CD4-positive, alpha-beta T cell (primary cell): ENCODE data around the gene PINK1. TPM values are rescaled to one million over a fixed set of nuclear protein-coding genes. Genes with fewer than 3 reads are reported as not detected.

Experiments
- ATAC-seq: fragments of 200-7000 bp; cut with Tn5 transposase; one replicate; pipeline ENCODE4 v1.10.0; 2022; ENCODE audit warnings: mild to moderate bottlenecking; ENCODE audit not compliant: poor library complexity
- CTCF ChIA-PET: fragments of 350-600 bp; sonication (Branson Sonifier 250); formaldehyde crosslinking; loops from one replicate; lab custom pipeline; 2021; ENCODE audit warnings: antibody characterized with exemption, inconsistent platforms; lab: Charles Lee
- POLR2A ChIA-PET: fragments of 350-600 bp; sonication (Branson Sonifier 250); formaldehyde crosslinking; loops from one replicate; lab custom pipeline; 2021; ENCODE audit warnings: antibody characterized with exemption, inconsistent platforms; lab: Charles Lee
- DNase-seq, 14 experiments: peaks; one replicate each; pipeline ENCODE4 v3.0.0-alpha.2; 2013 to 2020; ENCODE audit warnings: mixed read lengths in 2 of 14
- H3K27ac ChIP-seq, 2 donors: one replicate each; pipeline versions ENCODE4 v1.5.1 to v1.7.0; 2013; ENCODE audit warnings: low read length in 2 of 2, low read depth in 1 of 2, mild to moderate bottlenecking in 1 of 2
- H3K27me3 ChIP-seq, 2 experiments: 1 replicate in 1 of 2; 2 replicates in 1 of 2; pipeline versions ENCODE4 v1.6.1 to v1.7.0; 2013; ENCODE audit warnings: low read length in 2 of 2, control low read depth in 1 of 2, mild to moderate bottlenecking in 1 of 2, moderate library complexity in 1 of 2; ENCODE audit not compliant: insufficient read depth in 2 of 2, control insufficient read depth in 1 of 2
- H3K36me3 ChIP-seq: one replicate; pipeline ENCODE4 v1.6.1; 2013; ENCODE audit warnings: low read length, control low read depth; ENCODE audit not compliant: insufficient read depth
- H3K4me1 ChIP-seq: one replicate; pipeline ENCODE4 v1.6.1; 2013; ENCODE audit warnings: low read length, control low read depth; ENCODE audit not compliant: insufficient read depth
- H3K4me3 ChIP-seq: one replicate; pipeline ENCODE4 v1.5.1; 2013; ENCODE audit warnings: mild to moderate bottlenecking, low read length, moderate library complexity
- H3K9me3 ChIP-seq, 2 experiments: 1 replicate in 1 of 2; 2 replicates in 1 of 2; pipeline versions ENCODE4 v1.6.1 to v1.7.0; 2013; ENCODE audit warnings: low read length in 2 of 2, mild to moderate bottlenecking in 2 of 2, control low read depth in 1 of 2, moderate library complexity in 1 of 2; ENCODE audit not compliant: control insufficient read depth in 1 of 2, insufficient read depth in 1 of 2
- H3K27ac Mint-ChIP-seq: one replicate; pipeline ENCODE4 v1.8.0; 2020; ENCODE audit warnings: mixed read lengths
- H3K27me3 Mint-ChIP-seq: one replicate; pipeline ENCODE4 v1.8.0; 2021; ENCODE audit warnings: mixed read lengths
- H3K36me3 Mint-ChIP-seq: one replicate; pipeline ENCODE4 v1.8.0; 2021; ENCODE audit warnings: low read depth, mixed read lengths
- H3K4me1 Mint-ChIP-seq: one replicate; pipeline ENCODE4 v1.8.0; 2021; ENCODE audit warnings: low read depth, mixed read lengths
- H3K4me3 Mint-ChIP-seq: one replicate; pipeline ENCODE4 v1.8.0; 2020; ENCODE audit warnings: mild to moderate bottlenecking, mixed read lengths
- H3K9me3 Mint-ChIP-seq: one replicate; pipeline ENCODE4 v1.8.0; 2020; ENCODE audit warnings: mixed read lengths
- intact Hi-C, 2 experiments: fragments of 100-400 bp; cut with DNase I in 1 of 2; cut with micrococcal nuclease in 1 of 2; formaldehyde crosslinking; loops; one replicate each; pipeline versions ENCODE4 v1.15.1 to v1.9.0; 2023 to 2025; cut with DNase I, micrococcal nuclease
- total RNA-seq, 174 experiments: library from RNA in 2 of 174; stranded (reverse) in 2 of 174; gene quantifications; one replicate each; pipeline ENCODE4 v1.2.3 and lab custom pipeline; 2021 to 2026
- TF ChIP-seq, protein P1 (sequence below): fragments of 200-600 bp; IDR thresholded peaks from one replicate; pipeline ENCODE4 v1.8.0; 2022; ENCODE audit warnings: antibody characterized with exemption, mild to moderate bottlenecking

Gene PINK1
- total RNA-seq, 2 experiments from 2014 or later: 6.6 to 7.5 TPM

GRCh38 chr1:20699558-20699957 lies 66.3 kb downstream of the PINK1 start:
- Histone ChIP-seq H3K36me3 (no peaks in the 10 kb centered on the region), H3K4me3 (no peak overlapping the region), H3K9me3 (no peaks in the 10 kb centered on the region), H3K27ac (no peak overlapping the region), H3K4me1 (peaks cover 13% of the 10 kb centered on the region), H3K27me3 (no peaks in the 10 kb centered on the region)
- intact Hi-C loops: loop anchor here (5.0 to 10.0 kb wide), 3 partner anchors 88 to 275 kb away; partner anchors contain the start of gene HP1BP3 (in 1 of the 2)
- no peak overlapping the region for H3K4me3 Mint-ChIP-seq
- ChIA-PET CTCF (no interaction called here), POLR2A (no interaction called here)
- no peaks in the 10 kb centered on the region for H3K27me3 Mint-ChIP-seq
- no peaks in the 10 kb centered on the region for H3K36me3 Mint-ChIP-seq
- ATAC-seq: no peak
- DNase-seq: no peak
- TF ChIP-seq, protein P1, sequence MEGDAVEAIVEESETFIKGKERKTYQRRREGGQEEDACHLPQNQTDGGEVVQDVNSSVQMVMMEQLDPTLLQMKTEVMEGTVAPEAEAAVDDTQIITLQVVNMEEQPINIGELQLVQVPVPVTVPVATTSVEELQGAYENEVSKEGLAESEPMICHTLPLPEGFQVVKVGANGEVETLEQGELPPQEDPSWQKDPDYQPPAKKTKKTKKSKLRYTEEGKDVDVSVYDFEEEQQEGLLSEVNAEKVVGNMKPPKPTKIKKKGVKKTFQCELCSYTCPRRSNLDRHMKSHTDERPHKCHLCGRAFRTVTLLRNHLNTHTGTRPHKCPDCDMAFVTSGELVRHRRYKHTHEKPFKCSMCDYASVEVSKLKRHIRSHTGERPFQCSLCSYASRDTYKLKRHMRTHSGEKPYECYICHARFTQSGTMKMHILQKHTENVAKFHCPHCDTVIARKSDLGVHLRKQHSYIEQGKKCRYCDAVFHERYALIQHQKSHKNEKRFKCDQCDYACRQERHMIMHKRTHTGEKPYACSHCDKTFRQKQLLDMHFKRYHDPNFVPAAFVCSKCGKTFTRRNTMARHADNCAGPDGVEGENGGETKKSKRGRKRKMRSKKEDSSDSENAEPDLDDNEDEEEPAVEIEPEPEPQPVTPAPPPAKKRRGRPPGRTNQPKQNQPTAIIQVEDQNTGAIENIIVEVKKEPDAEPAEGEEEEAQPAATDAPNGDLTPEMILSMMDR: no peak
- no peaks in the 10 kb centered on the region for H3K9me3 Mint-ChIP-seq
- H3K27ac Mint-ChIP-seq: no peak overlapping the region
- H3K4me1 Mint-ChIP-seq: peaks cover 5% of the 10 kb centered on the region

DNA sequence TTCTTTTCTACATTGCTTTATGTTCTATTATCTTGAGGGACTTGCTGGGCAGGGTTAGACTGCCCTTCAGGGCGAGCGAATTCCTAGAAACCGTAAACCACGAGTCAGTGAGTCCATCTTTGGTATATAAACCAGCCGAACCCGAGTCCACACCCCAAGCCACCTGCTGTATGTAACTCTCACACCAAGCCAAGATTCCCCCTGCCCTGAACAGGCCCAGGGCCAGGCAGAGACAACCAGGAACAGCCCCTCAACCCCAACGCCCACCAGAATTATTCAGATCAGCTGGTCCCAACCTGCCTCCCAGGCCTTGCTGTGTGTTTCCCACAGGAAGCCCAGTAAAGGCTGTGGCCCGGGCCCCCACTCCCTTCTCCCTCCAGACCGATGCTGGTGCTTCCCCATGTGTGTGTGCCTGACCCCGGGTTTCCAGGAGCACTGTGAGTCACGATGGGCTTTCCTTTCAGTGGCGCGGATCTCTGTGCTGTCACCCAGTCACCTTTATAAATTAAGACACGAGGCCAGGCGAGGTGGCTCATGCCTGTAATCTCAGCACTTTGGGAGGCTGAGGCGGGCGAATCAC lies 67.5 kb downstream of the PINK1 start:
- Histone ChIP-seq H3K4me3 (no peak overlapping the region), H3K9me3 (no peaks in the 10 kb centered on the region), H3K27ac (no peak overlapping the region), H3K36me3 (no peaks in the 10 kb centered on the region), H3K4me1 (peaks cover 13% of the 10 kb centered on the region), H3K27me3 (no peaks in the 10 kb centered on the region)
- H3K4me3 Mint-ChIP-seq: no peak overlapping the region
- no peaks in the 10 kb centered on the region for H3K9me3 Mint-ChIP-seq
- intact Hi-C loops: no loop called here
- ATAC-seq (no peak), DNase-seq (no peak)
- peaks cover 5% of the 10 kb centered on the region for H3K4me1 Mint-ChIP-seq
- POLR2A ChIA-PET: no interaction called here
- TF ChIP-seq, protein P1: no peak
- H3K27me3 Mint-ChIP-seq: no peaks in the 10 kb centered on the region
- CTCF ChIA-PET: no interaction called here
- H3K27ac Mint-ChIP-seq: no peak overlapping the region
- H3K36me3 Mint-ChIP-seq: no peaks in the 10 kb centered on the region

Other genes with a start within 250 kb of the PINK1 start
- 1 to 10 TPM; 2.3 TPM for gene CAMK2N1, start 147.2 kb upstream of the PINK1 start, total RNA-seq
- gene MUL1, start 125.3 kb upstream of the PINK1 start, total RNA-seq: 10 to 100 TPM; 17.2 to 17.6 TPM
- not detected for gene FAM43B, start 80.9 kb upstream of the PINK1 start, total RNA-seq
- under 1 TPM; 0.38 to 0.50 TPM for gene CDA, start 44.4 kb upstream of the PINK1 start, total RNA-seq
- 100 to 1,000 TPM in 1 of 2 experiments, 10 to 100 TPM in 1; 96.1 to 101 TPM for gene DDOST, start 27.9 kb downstream of the PINK1 start, total RNA-seq
- gene KIF17, start 84.5 kb downstream of the PINK1 start, total RNA-seq: not detected
- gene SH2D5, start 99.2 kb downstream of the PINK1 start, total RNA-seq: under 1 TPM in 1 of 2 experiments, not detected in 1; 0.08 TPM
- gene HP1BP3, start 153.8 kb downstream of the PINK1 start, total RNA-seq: 100 to 1,000 TPM; 186 to 191 TPM